DLD1 (cell line): ENCODE data around the gene PRAME.
"Not testable (repeated sequence)": the region's sequence is repeated elsewhere in the genome, so short reads cannot be mapped to it uniquely, and the experiment has no call there.

Experiments
- in situ Hi-C: cut with HindIII; loops from 2 replicates; pipeline ENCODE4 v1.10.0; 2017; ENCODE audit warnings: low sequenced_read_pairs

Gene PRAME

DNA sequence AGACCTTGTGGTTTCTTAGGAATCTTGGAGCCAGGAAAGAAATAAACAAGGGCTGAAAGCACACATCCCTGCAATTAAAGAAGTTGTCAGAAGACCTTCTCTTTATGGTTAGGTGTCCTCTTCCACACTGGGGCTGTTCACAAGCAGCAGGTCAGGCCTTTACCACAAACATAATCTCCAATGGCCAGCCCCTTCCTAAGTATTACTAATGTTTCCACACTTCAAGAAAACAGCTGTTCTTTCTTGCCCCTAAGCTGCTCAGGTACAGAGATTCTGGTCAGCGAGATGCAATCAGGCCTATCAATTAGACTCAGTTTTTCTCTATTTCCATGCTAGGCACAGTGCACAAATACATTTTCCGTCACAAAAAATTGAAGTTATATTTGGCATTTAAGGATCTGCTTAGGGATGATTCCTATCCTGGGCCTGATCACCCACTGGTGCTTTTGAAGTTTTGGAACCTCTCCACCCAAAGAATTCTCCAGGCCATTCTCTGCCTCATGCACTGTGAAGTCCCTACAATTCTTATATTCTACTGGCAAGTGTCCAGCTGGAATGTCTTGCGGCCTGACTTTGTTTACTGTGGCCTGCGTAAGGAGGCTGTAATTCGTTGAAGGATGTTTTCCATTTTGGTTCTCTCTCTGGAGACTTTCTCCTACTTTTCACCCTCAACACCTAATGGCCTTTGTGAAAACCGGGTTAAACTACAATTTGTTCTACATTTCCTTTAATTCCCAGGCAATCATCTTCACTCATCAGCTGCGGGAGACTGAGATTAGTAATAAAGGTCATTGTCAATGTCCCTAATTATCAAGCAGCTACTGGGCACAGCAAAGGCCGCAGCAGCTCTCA is 5.1 kb downstream of the PRAME start:
- in situ Hi-C loops: loop anchor here (25.0 kb wide), 1 partner anchor 208 kb away; no protein-coding TSS in a partner anchor

DNA sequence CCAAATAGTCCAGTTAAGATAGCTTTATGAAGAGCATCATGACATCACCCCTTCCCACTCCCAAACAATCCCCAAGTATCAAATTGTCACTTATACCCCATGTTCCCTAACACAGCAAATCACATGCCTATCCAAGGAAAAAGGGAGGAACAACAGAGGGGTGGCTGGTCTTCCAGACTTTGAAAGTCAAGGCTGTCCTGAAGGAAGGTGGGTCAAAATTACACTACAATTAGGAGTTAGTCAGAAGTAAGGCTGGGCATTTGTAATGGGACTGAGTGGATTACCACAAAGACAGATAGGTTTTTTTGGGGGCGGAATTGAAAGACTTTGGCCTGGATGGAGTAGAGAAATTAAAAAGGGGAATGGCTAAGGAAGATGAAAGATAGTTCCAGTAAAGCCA is 5.9 kb downstream of the PRAME start:
- in situ Hi-C loops: loop anchor here (25.0 kb wide), 1 partner anchor 209 kb away; no protein-coding TSS in a partner anchor

DNA sequence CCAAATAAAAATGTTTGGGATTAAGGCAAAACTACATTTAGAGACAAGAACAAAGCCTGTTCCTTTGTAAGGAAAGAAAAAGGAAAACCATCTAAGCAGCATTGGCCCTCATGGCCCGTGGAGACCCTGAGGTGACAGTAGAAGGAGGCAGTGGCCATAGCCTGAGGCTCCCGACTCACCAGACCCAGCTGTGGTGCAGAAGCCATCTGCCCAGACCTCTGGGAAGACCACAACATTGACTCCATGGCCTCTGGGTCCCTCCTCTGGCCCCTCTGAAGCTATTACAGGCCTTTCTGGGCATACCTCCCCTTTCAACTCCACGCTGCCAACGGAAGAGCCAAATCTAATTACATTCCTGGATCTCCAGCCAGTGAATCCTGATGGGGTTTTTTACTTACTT is 6.4 kb downstream of the PRAME start:
- in situ Hi-C loops: loop anchor here (25.0 kb wide), 1 partner anchor 210 kb away; no protein-coding TSS in a partner anchor

DNA sequence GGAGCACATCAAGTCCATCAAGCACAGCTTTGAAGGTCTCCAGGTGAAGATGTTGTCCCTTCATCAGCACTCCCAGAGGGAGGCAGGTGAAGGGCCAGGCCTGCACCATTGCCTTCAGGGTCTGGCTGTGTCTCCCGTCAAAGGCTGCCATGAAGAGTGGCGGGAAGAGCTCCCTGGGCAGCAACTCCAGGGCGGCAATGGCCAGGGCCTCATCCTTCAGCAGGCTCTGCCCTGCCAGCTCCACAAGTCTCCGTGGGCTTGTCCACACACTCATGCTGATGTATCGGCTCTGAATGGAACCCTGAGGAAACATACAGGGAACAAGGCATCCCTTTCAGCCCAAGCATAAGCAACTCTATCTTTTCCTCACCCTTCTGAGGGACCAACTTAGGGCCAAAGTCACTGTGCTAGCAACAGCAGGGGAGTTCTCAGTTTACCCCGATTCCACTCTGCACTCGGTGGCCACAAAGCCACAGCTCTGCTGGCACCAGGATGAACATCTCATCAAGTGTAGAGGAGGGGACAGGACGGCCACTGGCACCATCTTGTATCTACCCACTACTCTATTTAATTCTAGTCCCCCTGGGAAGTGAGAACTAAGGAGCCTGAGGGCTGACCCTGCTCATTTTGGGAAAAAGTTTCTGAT is 8.2 kb downstream of the PRAME start:
- in situ Hi-C loops: loop anchor here (25.0 kb wide), 1 partner anchor 211 kb away; no protein-coding TSS in a partner anchor

DNA sequence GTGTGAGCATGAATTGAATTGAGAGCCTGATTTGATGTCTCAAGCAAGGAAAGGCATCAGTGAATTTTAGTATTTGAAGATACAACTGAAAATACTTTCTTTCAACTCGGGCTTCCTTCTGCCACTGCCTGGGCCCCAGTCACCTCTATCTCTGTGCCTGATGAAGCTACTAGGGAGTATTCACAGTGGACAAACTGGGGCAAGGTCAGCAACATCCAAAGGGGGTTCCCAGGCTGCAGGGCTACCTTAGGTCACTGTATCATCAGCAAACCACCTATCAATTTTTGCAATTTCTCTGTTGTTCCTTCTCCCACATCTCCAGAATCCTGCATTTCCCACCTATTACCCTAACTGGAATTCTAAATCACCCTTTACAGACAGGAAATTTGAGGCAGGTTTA is 10.2 kb downstream of the PRAME start:
- in situ Hi-C loops: no loop called here

DNA sequence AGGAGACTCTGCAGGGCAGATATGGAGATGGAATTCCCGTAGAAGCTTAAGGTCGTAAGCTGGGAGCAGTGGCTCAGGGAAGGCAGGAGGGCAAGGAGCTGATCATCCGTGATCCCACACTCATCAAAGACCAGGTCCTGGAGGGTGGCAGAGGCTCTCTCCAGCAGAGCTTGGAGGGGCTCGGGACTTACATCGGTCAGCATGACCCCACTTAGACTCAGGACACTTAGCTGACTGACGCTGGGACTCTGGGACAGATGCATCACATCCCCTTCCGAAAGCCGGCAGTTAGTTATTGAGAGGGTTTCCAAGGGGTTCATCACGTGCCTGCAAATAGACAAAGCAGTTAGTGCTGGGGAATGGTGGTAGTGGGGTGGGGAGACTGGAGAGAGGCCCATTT is 10.7 kb downstream of the PRAME start:
- in situ Hi-C loops: no loop called here

DNA sequence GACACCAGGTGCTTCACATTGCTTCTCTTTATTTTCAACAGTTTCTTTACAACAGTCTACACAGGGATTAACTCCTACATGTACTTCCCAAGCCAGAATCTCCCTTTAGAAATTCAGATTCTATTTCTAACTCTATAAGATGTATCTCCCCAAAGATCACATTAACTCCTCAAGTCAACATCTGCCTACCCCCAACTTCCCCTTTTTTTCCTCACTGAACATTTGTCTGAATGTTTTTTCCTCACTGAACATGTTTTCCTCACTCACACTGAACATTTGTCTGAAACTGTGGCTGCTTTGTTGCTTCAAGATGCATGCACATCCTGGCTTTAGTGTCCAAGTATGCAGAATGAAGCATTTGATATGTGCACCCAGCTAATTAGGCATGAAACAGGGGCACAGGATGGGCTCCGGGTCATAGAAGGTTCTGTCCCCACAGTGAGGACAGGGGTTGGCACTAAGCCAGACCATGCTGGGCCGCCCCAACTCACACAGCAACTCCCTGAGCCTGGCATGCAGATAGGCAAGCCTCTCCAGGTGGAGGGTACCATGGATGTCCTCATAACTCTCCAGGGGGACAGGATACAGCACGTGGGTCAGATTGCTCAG is 11.3 kb downstream of the PRAME start:
- in situ Hi-C loops: no loop called here

DNA sequence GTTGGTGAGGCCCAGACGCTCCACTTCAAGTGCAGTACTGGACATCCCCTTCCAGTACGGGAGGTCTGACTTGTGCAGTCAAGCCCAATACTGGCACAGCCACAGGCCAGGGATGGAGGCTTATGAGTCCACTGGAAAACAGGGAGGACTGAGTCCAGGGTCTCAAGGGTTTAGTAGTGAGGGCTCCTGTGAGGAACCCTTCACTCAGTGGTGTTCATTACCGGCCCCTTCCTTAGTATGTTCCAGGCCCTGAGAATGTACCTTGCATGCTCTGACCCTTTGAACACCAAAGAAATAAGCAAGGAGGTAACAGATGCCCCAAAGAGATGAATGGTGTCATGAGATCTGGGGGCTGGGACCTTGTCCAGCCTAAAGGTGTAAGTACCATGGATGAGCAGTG is 11.8 kb downstream of the PRAME start:
- in situ Hi-C loops: no loop called here

DNA sequence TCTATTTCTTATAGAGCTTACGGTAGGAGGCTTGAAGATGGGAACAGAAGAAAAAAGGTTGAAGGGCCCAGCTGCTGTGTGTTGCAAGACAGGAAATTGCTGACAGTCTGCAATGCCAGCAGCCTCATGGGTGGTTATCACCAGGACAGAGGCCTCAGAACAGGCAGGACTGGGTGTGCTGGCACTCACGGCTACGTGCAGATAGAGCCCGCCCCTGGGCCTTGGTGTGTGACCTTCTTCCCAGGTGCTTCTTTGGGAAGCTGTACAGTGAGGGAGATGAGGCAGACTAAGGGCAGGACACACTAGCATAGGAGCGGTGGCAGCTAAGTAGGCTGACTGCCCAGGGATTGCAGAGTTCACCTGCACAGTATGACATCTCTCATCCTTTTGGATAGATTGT is 12.6 kb downstream of the PRAME start:
- in situ Hi-C loops: no loop called here

DNA sequence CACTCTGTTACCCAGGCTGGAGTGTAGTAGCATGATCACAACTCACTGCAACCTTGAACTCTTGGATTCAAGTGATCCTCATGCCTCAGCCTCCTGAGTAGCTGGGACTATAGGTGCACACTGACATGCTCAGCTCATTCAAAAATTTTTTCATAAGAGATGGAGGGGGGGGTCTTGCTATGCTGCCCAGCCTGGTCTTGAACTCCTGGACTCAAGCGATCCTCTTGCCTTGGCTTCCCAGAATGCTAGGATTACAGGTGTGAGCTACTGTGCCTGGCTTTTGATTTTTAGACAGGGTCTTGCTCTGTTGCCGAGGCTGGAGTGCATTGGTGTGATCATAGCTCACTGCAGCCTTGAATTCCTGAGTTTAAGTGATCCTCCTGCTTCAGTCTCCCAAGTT is 14.0 kb downstream of the PRAME start:
- in situ Hi-C loops: no loop called here

DNA sequence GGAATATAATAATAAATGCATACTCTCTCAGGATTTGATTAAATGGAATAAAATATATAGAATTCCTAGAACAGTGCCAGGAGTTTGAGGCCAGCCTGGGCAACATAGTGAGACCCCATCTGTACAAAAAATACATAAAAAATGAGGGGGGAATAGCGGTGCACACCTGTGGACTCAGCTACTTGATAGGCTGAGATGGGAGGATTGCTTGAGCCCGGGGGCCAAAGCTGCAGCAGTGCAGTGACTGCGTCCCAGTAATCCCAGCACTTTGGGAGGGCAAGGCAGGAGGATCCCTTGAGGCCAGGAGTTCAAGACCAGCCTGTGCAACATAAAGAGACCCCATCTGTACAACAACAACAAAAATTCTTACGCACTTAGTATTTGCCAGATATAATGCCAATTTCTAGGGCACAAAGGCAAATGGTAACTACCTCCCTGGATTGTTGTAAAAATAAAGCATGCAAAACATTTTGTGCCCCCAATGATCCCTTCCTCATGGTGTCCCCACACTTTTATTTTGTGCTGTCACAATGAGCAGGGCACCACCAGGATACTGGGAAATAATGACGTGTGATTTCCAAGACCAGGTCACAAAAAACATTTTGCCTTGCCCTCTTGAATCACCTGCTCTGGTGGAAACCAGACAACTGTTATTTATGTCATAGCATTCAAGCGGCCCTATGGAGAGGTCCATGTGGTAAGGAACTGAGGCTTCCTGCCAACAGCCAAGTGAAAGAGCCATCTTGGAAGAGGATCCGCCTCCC is 20.7 kb downstream of the PRAME start:
- in situ Hi-C loops: no loop called here

DNA sequence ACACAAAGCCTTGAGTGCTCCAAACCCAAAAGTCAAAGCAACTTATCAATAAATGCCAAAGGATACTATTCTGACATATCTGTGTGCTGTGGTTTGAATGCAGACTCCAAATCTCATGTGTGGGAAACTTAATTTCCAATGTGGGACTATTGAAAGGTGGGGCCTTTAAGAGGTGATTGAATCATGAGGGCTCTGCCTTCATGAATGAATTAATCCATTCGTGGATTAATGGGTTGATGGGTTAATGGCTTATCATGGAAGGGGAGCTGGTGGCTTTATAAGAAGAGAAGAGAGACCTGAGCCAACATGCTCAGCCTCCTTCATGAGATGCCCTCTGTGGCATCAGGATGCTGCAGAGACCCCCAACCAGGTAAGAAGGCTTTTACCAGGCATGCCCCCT is 22.1 kb downstream of the PRAME start:
- in situ Hi-C loops: no loop called here

DNA sequence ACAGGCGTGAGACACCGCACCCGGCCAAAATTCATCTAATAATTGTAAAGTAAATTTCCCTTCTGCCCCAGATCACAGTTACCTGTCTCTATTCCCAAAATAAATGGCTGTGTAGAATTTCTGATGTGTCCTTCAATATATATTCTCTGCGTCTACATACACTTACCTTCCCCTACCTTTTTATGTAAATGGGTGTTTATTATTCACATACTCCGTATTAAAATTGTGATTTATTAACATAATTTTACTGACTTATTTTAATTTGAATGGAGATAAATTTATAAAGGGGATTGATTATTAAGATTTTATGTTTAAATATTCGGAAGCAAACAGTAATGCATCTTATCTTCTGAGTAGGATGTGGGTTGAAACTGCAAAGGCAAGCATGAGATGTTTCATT is 22.6 kb downstream of the PRAME start:
- in situ Hi-C loops: no loop called here

DNA sequence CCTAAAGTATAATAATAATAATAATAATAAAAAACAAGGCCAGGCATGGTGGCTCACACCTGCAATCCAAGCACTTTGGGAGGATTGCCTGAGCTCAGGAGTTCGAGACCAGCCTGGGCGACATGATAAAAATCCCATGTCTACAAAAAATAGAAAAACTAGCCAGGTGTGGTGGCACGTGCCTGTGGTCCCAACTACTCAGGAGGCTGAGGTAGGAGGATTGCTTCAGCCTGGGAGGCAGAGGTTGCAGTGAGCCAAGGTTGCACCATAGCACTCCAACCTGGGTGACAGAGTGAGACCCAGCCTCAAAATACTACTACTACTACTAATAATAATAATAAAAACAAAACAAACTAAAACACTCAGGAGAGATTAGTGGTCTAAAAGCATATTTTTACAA is 23.4 kb downstream of the PRAME start:
- in situ Hi-C loops: no loop called here

DNA sequence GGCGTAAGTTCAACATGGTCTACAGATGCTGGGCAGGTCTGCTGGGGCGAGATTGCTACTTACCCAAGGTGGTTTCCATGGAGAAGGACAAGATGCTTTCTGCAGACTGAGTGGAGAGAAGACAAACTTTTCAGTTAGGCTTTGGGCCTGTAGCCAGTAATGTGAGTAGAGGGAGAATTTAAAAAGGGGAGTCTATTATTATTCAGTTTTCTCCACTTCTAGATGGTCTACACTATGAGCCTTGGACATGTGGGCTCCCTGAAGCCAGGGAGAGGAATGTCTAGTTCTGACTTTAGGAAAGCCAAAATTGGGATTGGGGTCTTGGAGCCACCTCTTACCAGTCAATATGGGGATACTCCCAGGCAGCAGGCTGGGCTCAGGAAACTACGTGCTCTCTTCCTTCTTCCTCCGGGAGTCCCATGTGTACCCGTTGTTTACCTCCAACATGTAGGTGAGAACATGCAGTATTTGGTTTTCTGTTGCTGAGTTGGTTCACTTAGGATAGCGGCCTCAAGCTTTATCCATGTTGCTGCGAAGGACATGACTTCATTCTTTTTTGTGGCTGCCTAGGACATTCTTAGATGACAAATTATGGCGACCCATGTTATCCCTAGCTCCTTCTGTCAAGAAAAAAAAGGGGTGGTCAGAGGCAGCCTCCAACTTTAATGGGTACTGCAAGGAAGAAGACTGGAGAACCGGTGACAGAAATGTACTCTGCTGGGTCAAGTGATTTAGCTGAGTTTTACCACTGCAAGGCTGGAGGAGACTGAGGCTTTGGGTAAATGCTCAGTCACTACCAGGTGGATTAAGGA is 24.3 kb downstream of the PRAME start:
- in situ Hi-C loops: no loop called here

DNA sequence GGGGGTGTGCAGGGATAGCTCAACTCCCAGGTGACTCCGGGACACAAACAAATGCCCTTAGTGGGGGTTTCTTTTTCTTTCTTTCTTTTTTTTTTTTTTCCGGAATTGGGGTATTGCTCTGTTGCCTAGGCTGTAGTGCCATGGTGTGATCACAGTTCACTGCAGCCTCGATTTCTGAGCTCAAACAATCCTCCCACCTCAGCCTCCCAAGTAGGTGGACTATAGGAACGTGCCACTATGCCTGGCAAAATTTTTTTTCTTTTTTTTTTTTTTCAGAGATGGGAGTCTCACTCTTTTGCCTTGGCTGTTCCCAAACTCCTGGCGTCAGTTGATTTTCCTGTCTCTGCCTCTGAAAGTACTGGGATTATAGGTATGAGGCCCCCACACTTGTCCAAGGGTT is 25.2 kb downstream of the PRAME start:
- in situ Hi-C loops: no loop called here

DNA sequence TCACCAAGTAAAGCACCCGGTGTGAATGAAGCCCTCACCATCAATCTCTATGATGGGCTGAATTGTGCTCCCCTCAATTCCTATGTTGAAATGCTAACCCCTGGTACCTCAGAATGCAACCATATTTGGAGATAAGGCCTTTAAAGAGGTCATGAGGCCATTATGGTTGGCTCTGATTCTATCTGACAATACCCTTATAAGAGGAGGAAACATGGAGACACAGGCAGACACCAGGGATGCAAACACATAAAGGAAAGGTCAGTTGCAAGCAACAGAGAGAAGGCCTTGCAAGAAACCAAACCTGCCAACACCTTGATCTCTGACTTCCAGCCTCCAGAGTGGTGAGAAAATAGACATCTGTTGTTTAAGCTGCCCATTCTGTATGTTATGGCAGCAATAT is 25.6 kb downstream of the PRAME start:
- in situ Hi-C loops: no loop called here

DNA sequence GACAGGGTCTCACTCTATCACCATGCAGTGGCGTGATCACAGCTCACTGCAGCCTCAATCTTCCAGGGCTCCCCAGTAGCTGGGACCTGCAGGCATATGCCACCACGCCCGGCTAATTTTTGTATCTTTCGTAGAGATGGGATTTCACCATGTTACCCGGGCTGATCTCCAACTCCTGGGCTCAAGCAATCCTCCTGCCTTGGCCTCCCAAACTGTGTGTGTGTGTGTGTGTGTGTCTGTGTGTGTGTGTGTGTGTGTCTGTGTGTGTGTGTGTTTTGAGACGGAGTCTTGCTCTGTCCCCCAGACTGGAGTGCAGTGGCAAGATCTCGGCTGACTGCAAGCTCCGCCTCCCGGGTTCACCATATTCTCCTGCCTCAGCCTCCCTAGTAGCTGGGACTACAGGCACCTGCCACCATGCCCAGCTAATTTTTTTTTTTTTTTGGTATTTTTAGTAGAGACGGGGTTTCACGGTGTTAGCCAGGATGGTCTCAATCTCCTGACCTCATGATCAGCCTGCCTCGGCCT is 26.5 kb downstream of the PRAME start:
- in situ Hi-C loops: not testable (repeated sequence)

DNA sequence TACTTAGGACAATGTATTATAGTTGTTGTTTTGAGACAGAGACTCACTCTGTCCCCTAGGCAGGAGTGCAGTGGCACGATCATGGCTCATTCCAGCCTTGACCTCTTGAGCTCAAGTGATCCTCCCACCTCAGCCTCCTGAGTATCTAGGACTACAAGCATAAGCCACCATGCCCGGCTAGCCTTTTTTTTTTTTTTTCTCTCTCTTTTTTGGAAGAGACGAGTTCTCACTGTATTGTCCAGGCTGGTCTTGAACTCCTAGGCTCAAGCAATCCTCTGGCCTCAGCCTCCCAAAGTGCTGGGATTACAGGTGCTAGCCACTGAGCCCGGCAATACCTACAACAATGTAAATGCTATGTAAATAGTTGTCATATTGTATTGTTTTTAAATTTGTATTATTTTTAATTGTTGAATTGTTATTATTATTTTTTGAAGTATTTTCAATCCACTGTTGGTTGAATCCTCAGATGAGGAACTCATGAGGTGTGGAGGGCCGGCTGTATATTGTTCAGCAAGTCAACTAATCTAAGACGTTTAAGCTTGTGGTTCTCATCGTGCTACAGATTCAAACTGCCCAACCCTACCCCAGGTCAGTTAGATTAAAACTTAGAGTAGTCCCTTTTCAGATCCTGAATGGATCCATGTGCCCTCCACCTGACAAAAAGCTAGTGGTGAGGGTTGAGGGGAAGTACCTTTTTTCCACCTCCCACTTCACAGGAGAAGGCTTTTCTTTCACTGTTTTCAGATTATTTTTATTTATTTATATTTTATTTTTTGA is 27.1 kb downstream of the PRAME start:
- in situ Hi-C loops: no loop called here
